Left lung (tissue), 10 donors: ENCODE results near the gene CFAP299. TPM values are rescaled to one million over a fixed set of nuclear protein-coding genes. Genes with fewer than 3 reads are reported as not detected.

Source experiments
- ATAC-seq: fragments of 200-7000 bp; cut with Tn5 transposase; one replicate; pipeline ENCODE4 v1.9.1; 2020; ENCODE audit warnings: moderate library complexity
- DNase-seq, 4 donors: peaks; one replicate each; pipeline ENCODE4 v3.0.0-alpha.2; 2013 to 2020
- H3K27ac ChIP-seq, 2 donors: fragments of 200-600 bp; sonication (generic) in 1 of 2; one replicate each; pipeline versions ENCODE4 v1.5.0 to v1.8.0; 2020 to 2021
- H3K27me3 ChIP-seq, 2 donors: fragments of 200-600 bp; sonication (generic) in 1 of 2; one replicate each; pipeline versions ENCODE4 v1.5.0 to v1.8.0; 2020 to 2021
- H3K36me3 ChIP-seq, 2 donors: fragments of 200-600 bp; sonication (generic) in 1 of 2; one replicate each; pipeline versions ENCODE4 v1.5.0 to v1.8.0; 2020 to 2021
- H3K4me1 ChIP-seq, 2 donors: fragments of 200-600 bp; one replicate each; pipeline ENCODE4 v1.8.0; 2021
- H3K4me3 ChIP-seq, 2 donors: fragments of 200-600 bp; sonication (generic) in 1 of 2; one replicate each; pipeline versions ENCODE4 v1.5.0 to v1.8.0; 2020 to 2021; ENCODE audit warnings: mild to moderate bottlenecking in 1 of 2
- H3K9me3 ChIP-seq, 2 donors: fragments of 200-600 bp; sonication (generic) in 1 of 2; one replicate each; pipeline versions ENCODE4 v1.5.0 to v1.8.0; 2020 to 2021
- CTCF ChIP-seq, 2 donors: fragments of 200-600 bp; sonication (generic) in 1 of 2; IDR thresholded peaks; one replicate each; pipeline versions ENCODE4 v1.5.0 to v1.8.0; 2021; ENCODE audit warnings: antibody characterized with exemption in 2 of 2
- intact Hi-C, 2 donors: fragments of 100-400 bp; cut with DNase I; formaldehyde crosslinking; loops; one replicate each; pipeline versions ENCODE4 v1.11.2 to v1.14.2; 2022
- polyA plus RNA-seq, 6 donors: library from polyadenylated mRNA; unstranded; fragments of 120-200 nt; gene quantifications; one replicate each; pipeline ENCODE4 v1.2.1, GENCODE V29; 2013; ENCODE audit not compliant: insufficient read length in 6 of 6
- total RNA-seq, 2 donors: library from RNA; stranded (reverse); fragmentation: NEBNext Ultra II Directional; extraction: Animal tissue kit (Norgen Biotek cat#: 25700); gene quantifications; one replicate each; pipeline ENCODE4 v1.2.1, GENCODE V29; 2021
- donor health status: DM: no; HTN: yes; CAD: no.
- donor health status: DM: no; HTN: no; CAD: no.

Gene CFAP299
- total and polyA plus RNA-seq, 8 donors: 1.2 to 2.3 (median 1.6) TPM; not detected in 1

GRCh38 chr4:80540349-80540748 lies 204.8 kb downstream of the CFAP299 start:
- Histone ChIP-seq H3K27me3 (no peaks in the 10 kb centered on the region), H3K36me3 (no peaks in the 10 kb centered on the region), H3K4me3 (no peak overlapping the region), H3K27ac (no peak overlapping the region), H3K9me3 (no peaks in the 10 kb centered on the region), H3K4me1 (no peaks in the 10 kb centered on the region)
- DNase-seq (no peak), ATAC-seq (no peak)
- intact Hi-C loops: no loop called here
- no peak for TF ChIP-seq CTCF (IDR thresholded peaks at IDR 0.05)

GRCh38 chr4:80540785-80541469 lies 205.4 kb downstream of the CFAP299 start:
- H3K36me3 ChIP-seq: no peaks in the 10 kb centered on the region
- intact Hi-C loops: no loop called here
- DNase-seq: no peak

GRCh38 chr4:80542747-80543146 lies 207.2 kb downstream of the CFAP299 start:
- Histone ChIP-seq H3K9me3 (no peaks in the 10 kb centered on the region), H3K4me1 (no peaks in the 10 kb centered on the region), H3K36me3 (no peaks in the 10 kb centered on the region), H3K27me3 (no peaks in the 10 kb centered on the region), H3K27ac (no peak overlapping the region), H3K4me3 (no peak overlapping the region)
- DNase-seq: peak in 1 of 4 donors; percentile 10
- no peak for ATAC-seq
- intact Hi-C loops: no loop called here
- TF ChIP-seq CTCF (IDR thresholded peaks at IDR 0.05): no peak

More at GRCh38 chr4:80540785-80541469, 205.4 kb downstream of the CFAP299 start:
- Histone ChIP-seq H3K4me3 (no peak overlapping the region), H3K4me1 (no peaks in the 10 kb centered on the region), H3K9me3 (no peaks in the 10 kb centered on the region), H3K27ac (no peak overlapping the region), H3K27me3 (no peaks in the 10 kb centered on the region)
- ATAC-seq: no peak
- no peak for TF ChIP-seq CTCF (IDR thresholded peaks at IDR 0.05)

GRCh38 chr4:80560337-80560736 lies 224.8 kb downstream of the CFAP299 start:
- no peak for DNase-seq

More at GRCh38 chr4:80560337-80560736, 224.8 kb downstream of the CFAP299 start:
- Histone ChIP-seq H3K27ac (no peak overlapping the region), H3K4me1 (no peaks in the 10 kb centered on the region), H3K27me3 (no peaks in the 10 kb centered on the region), H3K36me3 (no peaks in the 10 kb centered on the region), H3K9me3 (peaks cover 0 to 3% of the 10 kb centered on the region in 2 donors), H3K4me3 (no peak overlapping the region)
- no peak for ATAC-seq
- intact Hi-C loops: no loop called here
- TF ChIP-seq CTCF (IDR thresholded peaks at IDR 0.05): no peak
